Mesothelial cell of epicardium (in vitro differentiated cells): Measurements from ENCODE around the gene GRAMD1A. TPM values are rescaled to one million over a fixed set of nuclear protein-coding genes. Genes with fewer than 3 reads are reported as not detected.

Experiments used
- DNase-seq, 2 experiments: peaks; one replicate each; pipeline ENCODE4 v3.0.0; 2021; ENCODE audit warnings: low spot score in 2 of 2; ENCODE audit not compliant: unreplicated experiment in 2 of 2
- H3K27ac Mint-ChIP-seq: 2 replicates; pipeline ENCODE4 v1.8.0; 2021; ENCODE audit warnings: mixed read lengths
- H3K27me3 Mint-ChIP-seq: 2 replicates; pipeline ENCODE4 v1.8.0; 2021; ENCODE audit warnings: low read depth, mixed read lengths
- H3K36me3 Mint-ChIP-seq: 2 replicates; pipeline ENCODE4 v1.8.0; 2021; ENCODE audit warnings: mixed read lengths
- H3K4me1 Mint-ChIP-seq: 2 replicates; pipeline ENCODE4 v1.8.0; 2021; ENCODE audit warnings: mixed read lengths
- H3K4me3 Mint-ChIP-seq: 2 replicates; pipeline ENCODE4 v1.8.0; 2021; ENCODE audit warnings: mild to moderate bottlenecking, moderate library complexity, mixed read lengths
- H3K9me3 Mint-ChIP-seq: 2 replicates; pipeline ENCODE4 v1.8.0; 2021; ENCODE audit warnings: mixed read lengths
- total RNA-seq: library from RNA; stranded (reverse); gene quantifications from 3 replicates; pipeline ENCODE4 v1.2.1, GENCODE V29; 2021
- TF ChIP-seq, protein P1 (sequence below): fragments of 200-600 bp; sonication (generic); IDR thresholded peaks from one replicate; pipeline ENCODE4 v1.5.0; 2021; ENCODE audit warnings: antibody characterized with exemption; ENCODE audit not compliant: unreplicated experiment

The GRAMD1A gene
- total RNA-seq, 1 donor from 2014 or later, result 129 TPM

GRCh38 chr19:34998777-34999497 lies 1.2 kb upstream of the GRAMD1A start:
- no peaks in the 10 kb centered on the region for H3K27me3 Mint-ChIP-seq
- peak overlapping the region; percentile 83 for H3K4me3 Mint-ChIP-seq
- TF ChIP-seq, protein P1, sequence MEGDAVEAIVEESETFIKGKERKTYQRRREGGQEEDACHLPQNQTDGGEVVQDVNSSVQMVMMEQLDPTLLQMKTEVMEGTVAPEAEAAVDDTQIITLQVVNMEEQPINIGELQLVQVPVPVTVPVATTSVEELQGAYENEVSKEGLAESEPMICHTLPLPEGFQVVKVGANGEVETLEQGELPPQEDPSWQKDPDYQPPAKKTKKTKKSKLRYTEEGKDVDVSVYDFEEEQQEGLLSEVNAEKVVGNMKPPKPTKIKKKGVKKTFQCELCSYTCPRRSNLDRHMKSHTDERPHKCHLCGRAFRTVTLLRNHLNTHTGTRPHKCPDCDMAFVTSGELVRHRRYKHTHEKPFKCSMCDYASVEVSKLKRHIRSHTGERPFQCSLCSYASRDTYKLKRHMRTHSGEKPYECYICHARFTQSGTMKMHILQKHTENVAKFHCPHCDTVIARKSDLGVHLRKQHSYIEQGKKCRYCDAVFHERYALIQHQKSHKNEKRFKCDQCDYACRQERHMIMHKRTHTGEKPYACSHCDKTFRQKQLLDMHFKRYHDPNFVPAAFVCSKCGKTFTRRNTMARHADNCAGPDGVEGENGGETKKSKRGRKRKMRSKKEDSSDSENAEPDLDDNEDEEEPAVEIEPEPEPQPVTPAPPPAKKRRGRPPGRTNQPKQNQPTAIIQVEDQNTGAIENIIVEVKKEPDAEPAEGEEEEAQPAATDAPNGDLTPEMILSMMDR, result no peak
- H3K27ac Mint-ChIP-seq, result peak overlapping the region; percentile 96
- peaks cover 44% of the 10 kb centered on the region for H3K4me1 Mint-ChIP-seq
- no peaks in the 10 kb centered on the region for H3K36me3 Mint-ChIP-seq
- DNase-seq, result no peak
- H3K9me3 Mint-ChIP-seq, result no peaks in the 10 kb centered on the region

DNA sequence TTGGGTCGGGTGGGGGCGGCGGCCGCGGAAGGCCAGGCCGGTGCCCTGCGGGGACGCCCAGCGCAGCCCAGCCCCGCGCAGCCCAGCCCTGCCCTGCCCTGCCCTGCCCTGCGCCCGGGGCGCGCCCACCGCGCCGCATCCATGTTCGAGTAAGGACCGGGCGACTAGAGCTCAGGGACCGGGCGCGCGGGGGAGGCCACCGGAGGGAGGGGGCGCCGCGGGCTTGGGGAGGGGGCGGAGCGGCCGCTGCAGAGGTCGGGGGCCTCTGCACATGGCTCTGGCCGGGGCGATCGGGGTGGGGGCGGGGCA lies 169 bp downstream of the GRAMD1A start:
- Mint-ChIP-seq H3K4me3 (no peak overlapping the region), H3K4me1 (peaks cover 48% of the 10 kb centered on the region), H3K27ac (no peak overlapping the region), H3K36me3 (no peaks in the 10 kb centered on the region), H3K27me3 (no peaks in the 10 kb centered on the region), H3K9me3 (no peaks in the 10 kb centered on the region)
- no peak for DNase-seq
- TF ChIP-seq, protein P1, result no peak

GRCh38 chr19:35000647-35001501 lies 751 bp downstream of the GRAMD1A start:
- TF ChIP-seq, protein P1, result no peak
- no peak for DNase-seq
- H3K27me3 Mint-ChIP-seq, result no peaks in the 10 kb centered on the region
- peak overlapping the region; percentile 97 for H3K27ac Mint-ChIP-seq
- H3K4me1 Mint-ChIP-seq, result peaks cover 52% of the 10 kb centered on the region
- H3K9me3 Mint-ChIP-seq, result no peaks in the 10 kb centered on the region
- no peaks in the 10 kb centered on the region for H3K36me3 Mint-ChIP-seq
- H3K4me3 Mint-ChIP-seq, result peak overlapping the region; percentile 94

DNA sequence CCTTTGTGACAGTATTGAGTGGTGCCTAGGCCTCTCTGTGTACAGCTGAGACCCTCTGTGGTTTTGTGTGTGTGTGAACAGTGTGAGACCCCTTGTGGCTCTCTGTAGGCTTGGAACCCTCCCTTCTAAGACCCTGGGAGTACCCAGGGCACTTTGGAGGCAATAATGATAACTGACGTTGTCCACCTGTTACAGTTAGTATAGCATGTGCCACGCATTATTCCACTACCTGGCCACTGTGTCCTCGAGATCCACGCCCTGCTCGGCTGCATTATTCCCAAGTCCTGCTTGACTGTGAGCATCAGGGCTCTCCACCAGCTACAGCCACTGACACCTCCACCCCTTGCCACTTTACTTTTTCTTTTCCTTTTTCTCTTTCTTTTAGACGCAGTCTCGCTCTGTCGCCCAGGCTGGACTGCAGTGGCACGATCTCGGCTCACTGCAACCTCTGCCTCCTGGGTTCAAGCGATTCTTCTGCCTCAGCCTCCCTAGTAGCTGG lies 2.0 kb downstream of the GRAMD1A start:
- no peaks in the 10 kb centered on the region for H3K9me3 Mint-ChIP-seq
- H3K36me3 Mint-ChIP-seq, result peaks cover 7% of the 10 kb centered on the region
- TF ChIP-seq, protein P1, result no peak
- H3K27me3 Mint-ChIP-seq, result no peaks in the 10 kb centered on the region
- H3K4me1 Mint-ChIP-seq, result peaks cover 56% of the 10 kb centered on the region
- H3K27ac Mint-ChIP-seq, result peak overlapping the region; percentile 97
- no peak for DNase-seq
- peak overlapping the region; percentile 94 for H3K4me3 Mint-ChIP-seq

DNA sequence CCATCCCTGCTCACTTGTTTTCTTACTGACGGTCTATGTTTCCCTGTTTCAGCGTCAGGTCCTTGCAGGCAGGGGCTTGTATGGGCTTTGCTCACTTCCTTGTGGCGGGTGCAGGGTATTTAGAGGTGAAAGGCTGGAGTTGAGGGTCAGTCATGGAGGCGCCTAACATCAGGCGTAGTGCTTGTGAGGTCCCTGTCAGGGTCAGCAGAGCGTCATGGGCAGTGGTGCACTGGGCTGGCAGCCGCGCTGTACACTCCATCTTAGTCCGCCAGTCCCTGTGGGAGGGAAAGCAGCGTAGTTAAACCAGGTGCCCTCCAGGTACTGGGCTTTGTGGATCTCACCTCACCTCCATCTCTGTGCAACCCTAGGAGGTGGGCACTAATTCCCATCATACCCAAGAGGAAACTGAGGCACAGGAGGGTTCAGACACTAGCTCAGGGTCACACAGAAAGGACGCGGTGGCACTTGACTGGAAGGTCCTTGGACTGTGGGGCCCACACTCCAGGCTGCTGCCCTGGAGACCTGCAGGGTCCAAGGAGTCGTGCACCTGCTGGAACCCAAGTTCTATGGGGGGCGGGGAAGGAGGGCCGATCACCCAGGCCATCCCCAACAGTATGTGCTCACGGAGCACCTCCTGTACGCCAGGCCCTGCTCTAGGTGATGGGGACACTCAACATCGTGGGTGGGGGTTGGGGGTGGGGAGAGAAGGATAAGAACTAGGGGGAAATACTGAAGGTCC lies 4.6 kb downstream of the GRAMD1A start:
- Mint-ChIP-seq H3K27ac (no peak overlapping the region), H3K9me3 (no peaks in the 10 kb centered on the region), H3K4me3 (no peak overlapping the region)

More for the DNA sequence above, 4.6 kb downstream of the GRAMD1A start:
- TF ChIP-seq, protein P1, result no peak
- no peak for DNase-seq
- peaks cover 39% of the 10 kb centered on the region for H3K4me1 Mint-ChIP-seq
- no peaks in the 10 kb centered on the region for H3K27me3 Mint-ChIP-seq
- H3K36me3 Mint-ChIP-seq, result peaks cover 7% of the 10 kb centered on the region
